Measurements from ENCODE around the gene MEPCE.

DNA sequence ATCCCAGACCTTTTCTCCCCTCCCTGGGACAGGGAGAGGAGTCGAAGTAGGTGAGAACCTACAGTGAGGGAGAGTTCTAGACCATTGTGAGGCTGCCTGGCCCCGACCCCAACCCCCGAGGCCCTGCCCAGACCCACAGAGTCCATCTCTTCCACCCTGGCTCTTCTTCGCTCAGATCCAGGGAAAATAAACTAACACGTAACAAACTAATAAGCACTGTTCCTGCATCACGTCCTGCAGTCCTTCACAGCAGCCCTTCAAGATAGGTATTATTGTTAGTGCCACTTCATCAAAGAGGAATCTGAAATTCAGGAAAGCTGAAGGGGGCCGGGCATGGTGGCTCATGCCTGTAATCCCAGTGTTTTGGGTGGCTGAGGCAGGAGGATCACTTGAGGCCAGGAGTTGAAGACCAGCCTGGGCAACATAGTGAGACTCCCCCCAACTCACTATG is 34.6 kb downstream of the MEPCE start, which contains the start of gene SPACDR:
- no peak for TF ChIP-seq CTCF (IDR thresholded peaks at IDR 0.05)
- no peak for TF ChIP-seq POLR2A (IDR thresholded peaks at IDR 0.05)
- TF ChIP-seq POLR2AphosphoS5 (IDR thresholded peaks at IDR 0.05) = no peak
- TF ChIP-seq EP300 (IDR thresholded peaks at IDR 0.05) = no peak

All from gastroesophageal sphincter (tissue), 3 donors.